ENCODE measurements around the gene URI1.

GRCh38 chr19:29923653-29924052 lies 18.4 kb upstream of the URI1 start:
- TF ChIP-seq CTCF (IDR thresholded peaks at IDR 0.05), result no peak
- no peak for TF ChIP-seq POLR2AphosphoS5 (IDR thresholded peaks at IDR 0.05)

All from sigmoid colon (tissue), 4 donors.